ENCODE measurements around the gene BAD.

DNA sequence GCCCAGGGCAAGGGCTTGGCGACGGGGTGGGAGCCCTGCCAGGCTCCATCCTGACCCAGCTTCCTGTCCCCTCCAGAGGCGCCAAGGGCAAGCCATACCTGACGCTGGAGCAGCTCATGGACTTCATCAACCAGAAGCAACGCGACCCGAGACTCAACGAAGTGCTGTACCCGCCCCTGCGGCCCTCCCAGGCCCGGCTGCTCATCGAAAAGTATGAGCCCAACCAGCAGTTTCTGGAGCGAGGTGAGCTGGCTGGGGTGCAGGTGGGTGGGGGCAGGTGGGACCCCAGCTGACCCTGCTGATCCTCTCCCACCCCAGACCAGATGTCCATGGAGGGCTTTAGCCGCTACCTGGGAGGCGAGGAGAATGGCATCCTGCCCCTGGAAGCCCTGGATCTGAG is 28.2 kb downstream of the BAD start:
- TF ChIP-seq POLR2A (IDR thresholded peaks at IDR 0.05) (no peak), CTCF (IDR thresholded peaks at IDR 0.05) (no peak), EP300 (IDR thresholded peaks at IDR 0.05) (no peak)

All from ovary (tissue), 3 donors.